ENCODE data around the gene TXNRD2.

TXNRD2 gene

DNA sequence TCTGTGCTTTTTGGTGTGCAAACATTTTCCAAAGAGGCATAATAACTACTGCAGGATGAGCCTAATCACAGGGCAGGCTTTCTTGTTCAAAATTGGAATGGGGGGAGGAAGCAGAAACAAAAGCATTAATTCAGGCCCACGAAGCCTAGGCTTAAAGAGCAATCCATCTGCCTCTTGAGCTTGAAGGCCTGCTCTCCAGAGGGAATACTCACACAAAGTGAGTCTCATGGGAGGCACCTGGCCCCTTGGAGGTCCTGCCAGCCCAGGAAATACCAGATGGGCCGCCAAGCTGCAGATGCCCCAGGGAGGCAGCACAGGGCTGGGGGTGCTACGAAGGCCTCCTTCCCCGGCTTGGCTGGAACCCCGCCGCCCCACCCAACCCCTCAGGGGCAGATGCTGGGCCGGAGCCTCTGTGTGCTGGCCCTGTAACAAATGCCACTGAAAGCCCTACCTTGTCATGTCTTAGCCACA lies 39.3 kb downstream of the TXNRD2 start:
- no peak for DNase-seq

DNA sequence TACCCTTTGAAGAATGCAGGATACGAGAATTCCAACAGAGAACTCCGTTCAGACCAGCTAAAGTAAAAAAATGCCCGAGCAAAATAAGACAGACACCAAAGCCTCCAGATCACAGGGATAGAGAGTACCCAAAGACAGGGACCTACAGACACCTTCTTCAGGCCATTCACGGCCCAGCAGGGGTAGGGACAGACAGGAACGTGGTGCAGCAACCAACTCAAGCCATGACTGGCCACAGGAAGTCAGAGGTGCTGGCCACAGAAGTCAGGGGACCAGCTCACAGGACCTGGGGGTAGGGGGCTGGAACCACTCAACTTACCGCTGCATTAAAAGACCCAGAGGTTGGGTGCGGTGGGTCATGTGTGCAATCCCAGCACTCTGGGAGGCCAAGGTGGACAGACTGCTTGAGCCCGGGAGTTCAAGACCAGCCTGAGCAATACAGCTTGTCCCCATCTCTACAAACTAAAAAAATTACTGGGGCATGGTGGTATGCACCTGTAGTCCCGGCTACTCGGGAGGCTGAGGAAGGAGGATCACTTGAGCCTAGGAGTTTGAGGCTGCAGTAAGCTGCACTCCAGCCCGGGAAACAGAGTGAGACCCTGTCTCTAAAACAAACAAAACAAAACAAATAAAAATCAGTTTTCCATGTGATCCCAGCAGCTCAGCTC lies 39.9 kb downstream of the TXNRD2 start:
- DNase-seq: no peak

DNA sequence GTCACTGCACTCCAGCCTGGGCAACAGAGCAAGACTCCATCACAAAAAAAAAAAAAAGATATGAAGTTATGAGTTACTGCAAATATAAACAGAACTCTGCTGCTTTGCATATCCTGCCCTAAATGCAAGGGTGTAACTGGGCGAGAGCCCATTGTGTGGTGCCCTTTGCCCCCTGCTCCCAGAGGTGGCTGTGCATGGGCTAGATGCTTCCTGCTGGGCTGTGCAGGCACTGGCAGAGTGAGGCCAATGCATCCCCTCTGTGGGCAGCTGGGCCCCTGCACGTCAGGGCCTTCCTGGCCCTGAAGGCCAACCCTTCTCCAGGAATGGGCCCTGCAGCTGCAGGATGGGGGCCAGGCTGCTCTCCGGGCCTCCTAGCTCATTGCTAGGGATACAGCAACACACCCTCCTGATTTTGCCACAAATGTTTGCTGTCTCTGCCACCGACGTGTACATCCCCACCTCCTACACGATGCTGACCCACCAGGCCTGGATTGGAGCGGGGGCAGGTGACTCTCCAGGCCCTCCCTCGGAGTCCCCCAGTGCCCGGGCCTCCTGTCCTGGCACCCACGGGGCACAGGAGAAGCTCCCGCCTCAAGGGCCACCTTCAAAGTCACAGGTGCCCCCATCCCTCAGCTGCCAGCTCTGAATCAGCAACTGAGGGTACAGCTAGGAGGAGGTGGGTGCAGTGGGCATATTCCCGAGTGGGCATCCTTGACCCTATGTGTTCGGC lies 40.7 kb downstream of the TXNRD2 start:
- no peak for DNase-seq

DNA sequence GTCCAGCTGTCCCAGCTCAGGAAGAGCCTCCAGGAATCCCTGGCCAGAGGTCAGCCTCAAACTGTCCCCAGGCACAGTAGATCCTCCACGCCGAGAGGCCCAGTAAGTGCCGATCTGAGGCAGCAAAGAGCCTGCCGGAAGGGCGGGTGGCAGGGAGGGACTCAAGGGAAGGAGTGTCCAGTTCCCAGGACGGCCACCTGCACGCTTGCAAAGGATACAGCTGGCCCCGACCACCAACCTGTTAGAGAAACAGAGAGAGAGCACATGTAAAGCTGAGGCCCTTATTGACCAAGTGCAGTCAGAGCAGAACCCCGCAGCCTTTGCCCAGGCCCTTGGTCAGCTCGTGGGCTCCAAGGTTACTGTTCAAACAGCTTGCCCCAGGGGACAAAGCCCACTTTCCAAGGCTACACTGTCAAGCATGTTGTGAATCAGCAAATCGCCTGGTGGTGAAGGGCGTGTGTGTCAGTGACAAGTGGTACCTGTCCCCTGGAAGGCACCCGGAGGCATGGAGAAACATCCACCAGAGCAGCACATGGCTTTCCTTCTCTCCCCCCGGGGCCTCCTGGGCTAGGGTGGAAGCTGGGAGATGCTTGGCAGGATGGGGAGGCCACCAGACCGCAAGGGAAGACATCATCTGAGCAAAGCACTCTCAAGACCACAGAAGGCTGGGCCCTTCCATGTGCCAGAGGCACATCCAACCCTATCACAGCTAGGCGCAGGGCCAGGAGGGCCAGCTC lies 42.6 kb downstream of the TXNRD2 start:
- no peak for DNase-seq

DNA sequence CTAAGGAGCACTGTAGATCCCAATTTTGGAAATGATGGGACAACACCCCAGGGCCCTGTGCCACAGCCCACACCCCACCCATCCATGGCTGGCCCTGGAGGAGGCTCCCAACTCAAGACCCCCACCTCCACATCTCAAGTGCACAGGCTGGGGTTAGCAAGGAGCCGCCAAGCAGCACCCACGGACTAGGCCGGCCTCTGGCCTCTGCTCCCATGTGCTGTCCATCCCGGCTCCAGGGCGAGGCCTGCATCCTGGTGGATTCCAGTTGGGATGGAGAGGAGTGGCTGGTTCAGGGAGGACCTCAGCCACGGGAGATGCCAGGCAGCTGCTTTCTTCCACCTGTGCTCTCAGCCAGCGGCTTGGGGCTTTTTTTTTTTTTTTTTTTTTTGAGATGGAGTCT lies 43.5 kb downstream of the TXNRD2 start:
- no peak for DNase-seq

DNA sequence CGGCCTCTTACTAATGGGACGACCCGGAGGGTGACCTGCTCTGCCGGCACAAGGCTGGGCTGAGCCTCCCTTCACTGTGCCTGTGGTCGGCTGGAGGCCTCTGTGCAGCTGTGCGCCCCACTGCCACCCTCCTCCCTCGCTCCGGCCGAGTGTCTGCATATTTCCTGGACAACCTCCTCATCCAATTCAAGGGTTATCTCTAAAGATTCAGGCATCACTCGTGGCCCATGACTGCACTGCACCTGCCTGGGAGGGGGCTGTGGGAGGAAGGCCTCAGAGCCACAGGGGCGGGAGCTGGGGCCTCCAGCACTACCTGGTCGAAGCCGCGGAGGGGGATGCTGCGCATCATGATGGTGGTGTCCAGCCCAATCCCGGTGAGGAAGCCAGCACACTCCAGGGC lies 43.9 kb downstream of the TXNRD2 start:
- no peak for DNase-seq

DNA sequence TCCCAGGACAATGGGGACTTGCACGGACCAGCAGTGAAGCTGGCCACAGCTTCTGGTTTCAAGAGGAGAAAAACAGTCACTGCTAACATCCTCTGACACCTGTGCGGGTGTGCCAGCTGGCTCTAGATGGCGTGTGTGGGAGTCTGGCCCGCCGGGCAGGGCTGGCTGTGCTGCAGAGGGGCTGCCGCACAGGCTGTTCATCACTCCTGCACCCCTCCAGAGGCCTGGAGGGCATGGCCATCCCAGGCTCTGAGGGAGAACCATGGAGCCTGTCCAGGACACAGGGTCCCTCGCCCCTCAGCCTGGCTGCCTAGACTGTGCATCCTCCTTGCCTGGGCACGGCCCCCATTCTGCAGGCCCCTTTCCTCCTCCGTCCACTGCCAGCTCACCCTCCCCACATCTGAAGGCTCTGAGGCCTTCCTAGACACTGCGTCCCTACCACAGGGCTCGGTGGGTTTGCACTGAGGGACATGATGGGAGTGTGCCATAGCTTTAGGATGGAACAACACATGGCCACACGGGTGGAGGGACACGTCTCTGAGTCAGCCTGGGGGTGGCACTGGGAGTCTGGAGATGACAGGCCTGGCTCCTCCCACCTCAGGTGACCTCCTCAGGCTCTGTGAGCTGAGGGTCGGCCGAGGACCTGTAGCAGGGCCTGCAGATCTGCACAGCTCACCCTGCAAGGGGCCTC lies 44.8 kb downstream of the TXNRD2 start:
- DNase-seq: no peak

DNA sequence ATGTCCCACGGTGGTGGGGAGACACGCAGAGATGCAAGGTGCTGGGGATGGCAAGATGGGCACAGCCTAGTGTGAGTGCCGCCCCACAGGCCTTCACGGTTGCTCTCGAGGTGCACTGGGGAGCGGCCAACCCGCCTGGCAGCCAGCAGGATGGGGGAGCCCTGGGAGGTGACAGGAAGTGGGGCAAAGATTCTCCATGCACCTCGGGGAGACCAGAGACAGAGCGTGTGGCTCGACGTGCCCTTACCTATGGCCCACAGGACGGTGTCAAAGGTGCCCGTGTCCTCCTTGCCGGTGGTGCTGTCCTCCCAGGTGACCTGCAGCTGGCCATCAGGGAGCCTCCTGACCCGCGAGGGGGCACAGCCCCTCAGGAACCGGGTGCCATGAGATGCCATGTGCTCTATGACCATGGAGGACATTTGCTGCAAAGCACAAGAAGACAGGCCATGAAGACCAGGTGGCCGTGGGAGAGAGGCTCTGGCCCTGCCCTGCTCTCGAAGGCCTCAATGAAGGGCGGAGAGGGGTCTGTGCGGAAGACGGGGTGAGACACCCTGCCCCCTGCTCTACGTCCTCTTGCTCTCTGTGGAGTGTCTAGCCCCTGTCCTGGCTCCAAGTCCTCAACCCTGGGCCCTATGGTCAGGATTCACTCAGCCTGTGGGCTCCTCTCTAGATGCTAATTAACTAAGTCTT lies 46.3 kb downstream of the TXNRD2 start:
- no peak for DNase-seq

DNA sequence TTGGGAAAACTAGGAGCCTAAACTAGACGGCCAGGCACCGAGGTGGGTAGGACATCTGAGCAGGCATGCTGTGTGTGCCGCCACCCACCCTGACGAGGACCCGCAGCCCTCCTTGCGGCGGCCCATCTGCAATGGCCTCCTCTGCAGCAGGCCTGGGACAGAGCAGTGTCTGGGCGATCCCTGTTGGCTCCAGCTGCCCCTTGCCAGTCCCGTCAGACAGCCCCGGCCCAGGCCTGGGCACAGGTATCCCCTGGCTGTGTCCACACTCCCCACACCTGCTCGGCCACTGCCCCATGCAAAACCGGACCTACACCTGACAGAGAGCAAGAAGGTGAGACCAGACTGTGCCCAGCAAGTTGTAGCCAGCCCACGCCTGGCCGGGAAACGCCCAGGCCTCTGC lies 48.3 kb downstream of the TXNRD2 start:
- DNase-seq: no peak

DNA sequence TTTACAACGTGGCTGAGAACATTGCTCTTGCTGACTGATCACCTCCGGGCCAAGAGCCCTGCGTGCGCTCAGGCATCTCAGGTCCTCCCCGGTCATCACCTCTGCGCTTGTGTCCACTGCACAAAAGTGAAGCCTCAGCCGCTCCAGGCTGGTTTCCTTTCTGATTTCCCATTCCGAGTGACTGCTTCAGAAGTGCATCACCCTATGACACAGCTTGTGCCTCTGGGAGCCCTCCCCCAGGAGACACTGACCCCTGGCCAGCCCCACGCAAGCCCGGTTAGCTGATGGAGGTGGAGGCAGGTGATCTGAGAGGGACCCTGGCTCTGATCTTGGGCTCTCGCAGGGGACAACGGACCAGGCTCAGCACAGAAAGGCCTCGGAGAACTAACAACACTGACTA lies 48.7 kb downstream of the TXNRD2 start:
- DNase-seq: no peak

DNA sequence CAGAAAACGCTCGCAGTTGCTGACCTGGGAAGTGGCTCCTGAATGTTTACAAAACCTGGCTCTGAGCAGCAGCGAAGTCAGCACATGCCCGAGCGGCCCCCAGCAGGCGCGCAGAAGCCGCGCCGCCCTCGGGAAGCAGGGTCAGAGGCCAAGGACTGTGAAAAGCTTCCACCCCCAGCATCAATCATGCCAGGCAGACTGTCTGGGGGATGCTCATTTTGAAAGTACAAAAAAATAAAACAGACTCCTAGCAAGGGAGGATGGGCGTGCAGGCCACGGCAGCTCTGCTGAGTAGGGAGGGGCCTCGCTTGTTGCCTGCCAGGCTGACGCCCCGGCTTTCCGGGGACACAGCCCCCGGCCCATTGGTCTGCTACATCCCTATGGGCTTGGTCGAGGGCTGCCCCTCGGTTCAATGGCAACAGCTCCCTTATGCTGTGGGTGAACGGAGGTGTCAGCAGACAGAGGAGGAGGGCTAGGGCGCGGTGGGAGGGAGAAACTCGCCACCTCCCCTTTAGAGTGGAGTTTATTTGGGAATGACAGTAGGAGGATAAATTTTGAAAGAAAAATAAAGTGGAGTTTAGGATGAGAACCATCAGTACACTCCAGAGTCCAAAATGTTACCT lies 49.2 kb downstream of the TXNRD2 start:
- DNase-seq: peak; percentile 24

DNA sequence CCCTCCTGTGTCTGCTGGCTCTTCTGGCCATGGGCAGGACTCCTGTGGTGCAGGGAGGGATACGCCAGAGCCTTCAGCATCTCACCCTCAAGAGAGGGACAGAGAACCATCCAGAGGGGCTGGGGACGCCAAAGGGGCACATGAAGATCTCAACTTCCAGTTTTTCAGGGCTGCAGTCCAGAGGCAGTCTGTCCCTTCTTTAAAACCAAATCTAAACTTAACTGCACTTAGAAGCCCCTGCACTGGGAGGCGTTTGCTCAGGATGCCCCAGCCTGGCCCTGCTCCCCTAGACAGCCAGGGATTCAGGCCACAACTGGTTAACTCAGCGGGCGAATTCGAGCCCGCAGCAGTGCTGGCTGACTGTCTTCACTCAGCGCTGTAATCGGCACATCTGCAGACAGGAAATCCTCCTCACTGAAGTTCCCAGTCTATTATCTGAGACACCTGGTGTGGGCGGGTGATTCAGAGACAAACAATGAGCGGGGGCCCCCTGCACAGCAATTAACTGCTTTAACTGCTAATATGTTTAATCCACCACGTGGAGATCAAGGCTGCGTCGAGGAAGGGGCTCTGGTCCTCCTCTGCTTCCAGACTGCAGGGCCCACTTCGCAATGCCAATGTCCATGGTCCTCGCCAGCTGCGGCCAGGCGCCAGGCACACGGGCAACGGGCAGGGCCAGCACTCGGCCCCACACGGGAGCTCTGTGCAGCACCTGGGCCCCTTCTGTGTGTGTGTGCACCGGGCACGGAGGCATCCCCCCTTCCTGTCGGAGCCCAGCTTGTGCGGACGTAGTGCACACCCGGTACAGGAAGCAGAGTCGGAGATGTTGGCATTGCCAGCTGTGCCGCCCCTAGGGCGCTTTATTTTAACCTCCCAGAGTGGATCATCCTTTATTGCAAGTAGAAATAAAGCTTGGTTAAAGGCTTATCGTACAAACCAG lies 50.0 kb downstream of the TXNRD2 start:
- peak; percentile 77 for DNase-seq

DNA sequence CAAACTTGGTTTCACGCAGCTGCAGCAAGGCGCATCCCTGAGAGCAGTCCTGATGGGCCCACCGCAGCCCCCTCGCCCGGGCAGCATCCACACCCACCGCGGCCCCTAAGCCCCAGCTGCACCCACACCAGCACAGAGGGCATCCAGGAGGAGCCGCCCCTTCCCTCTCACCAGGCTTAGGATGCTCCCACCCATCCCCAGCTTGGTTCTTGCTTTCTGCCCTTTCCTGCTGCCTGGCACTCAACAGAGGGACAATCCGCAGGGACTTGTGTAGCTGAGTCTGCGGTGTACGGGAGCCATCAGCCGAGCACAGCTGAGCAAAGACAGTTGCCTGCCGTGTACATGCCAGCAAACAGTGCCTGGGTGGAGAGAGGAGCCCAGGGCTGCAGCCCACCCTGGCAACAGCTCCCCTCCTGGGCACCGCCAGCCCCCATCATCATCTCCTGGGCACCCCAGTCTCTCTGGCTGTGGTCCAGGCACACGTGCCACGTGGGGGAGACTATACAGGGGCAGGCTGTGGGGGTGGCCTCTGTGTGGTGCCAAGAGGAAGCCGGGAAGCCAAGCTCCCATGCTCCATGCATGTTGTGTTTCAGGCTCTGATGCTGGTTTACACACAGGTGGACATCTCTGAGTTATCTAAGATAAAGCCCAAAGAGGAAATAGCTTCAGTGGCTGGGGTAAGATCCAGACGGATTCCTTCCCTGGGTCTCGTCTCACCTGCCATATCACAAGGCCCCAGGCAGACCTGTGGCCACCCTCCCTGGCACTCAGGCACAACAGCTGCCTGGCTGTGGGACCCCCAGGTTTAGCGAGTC lies 50.9 kb downstream of the TXNRD2 start:
- DNase-seq: no peak

DNA sequence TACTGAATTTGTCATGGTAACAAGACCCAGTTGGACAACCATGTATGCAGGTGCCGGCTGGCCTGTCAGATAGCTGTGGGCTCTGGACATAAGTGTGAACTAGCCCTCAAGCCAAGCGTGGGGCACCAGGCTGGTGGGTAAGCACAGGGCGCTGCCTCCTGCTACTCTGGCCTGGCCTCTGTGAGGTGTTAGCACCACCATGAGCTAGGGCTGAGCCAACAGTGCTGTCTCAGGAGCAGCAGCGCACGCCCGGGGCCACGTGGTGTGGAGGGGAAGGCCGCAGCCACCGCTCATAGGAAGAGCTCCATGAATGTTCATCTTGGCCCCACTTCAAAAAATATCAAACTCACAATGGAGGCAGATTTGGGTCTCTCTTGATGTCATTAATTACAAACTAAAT lies 51.7 kb downstream of the TXNRD2 start:
- DNase-seq: no peak

DNA sequence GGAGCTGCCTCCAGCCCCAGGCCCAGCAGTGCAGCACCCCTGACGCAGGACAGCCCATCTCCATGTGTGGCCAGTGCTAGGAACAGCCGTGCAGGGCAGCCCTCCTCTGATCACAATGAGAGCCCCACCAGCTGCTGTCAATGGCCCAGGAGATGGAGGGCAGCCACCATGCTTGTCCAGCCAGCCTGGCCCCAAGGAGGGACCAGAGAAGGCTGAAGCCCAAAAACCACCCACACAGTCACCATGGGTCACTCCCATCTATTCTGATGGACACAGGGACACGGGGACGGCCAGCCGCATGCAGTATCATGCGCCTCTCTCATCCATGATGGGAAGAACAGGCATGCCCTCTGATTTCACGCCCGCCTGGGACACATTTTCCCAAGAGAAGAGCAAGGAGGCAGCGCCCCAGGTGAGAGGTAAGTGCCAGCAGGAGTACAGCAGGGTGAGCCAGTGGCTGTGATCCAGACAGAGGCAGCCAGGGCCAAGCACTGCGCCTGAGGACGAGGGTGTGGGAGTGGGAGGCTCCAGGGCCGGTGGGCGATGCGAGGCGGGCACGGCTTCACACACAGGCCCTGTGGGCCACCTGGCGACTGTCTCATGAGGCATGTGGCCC lies 53.4 kb downstream of the TXNRD2 start:
- no peak for DNase-seq

DNA sequence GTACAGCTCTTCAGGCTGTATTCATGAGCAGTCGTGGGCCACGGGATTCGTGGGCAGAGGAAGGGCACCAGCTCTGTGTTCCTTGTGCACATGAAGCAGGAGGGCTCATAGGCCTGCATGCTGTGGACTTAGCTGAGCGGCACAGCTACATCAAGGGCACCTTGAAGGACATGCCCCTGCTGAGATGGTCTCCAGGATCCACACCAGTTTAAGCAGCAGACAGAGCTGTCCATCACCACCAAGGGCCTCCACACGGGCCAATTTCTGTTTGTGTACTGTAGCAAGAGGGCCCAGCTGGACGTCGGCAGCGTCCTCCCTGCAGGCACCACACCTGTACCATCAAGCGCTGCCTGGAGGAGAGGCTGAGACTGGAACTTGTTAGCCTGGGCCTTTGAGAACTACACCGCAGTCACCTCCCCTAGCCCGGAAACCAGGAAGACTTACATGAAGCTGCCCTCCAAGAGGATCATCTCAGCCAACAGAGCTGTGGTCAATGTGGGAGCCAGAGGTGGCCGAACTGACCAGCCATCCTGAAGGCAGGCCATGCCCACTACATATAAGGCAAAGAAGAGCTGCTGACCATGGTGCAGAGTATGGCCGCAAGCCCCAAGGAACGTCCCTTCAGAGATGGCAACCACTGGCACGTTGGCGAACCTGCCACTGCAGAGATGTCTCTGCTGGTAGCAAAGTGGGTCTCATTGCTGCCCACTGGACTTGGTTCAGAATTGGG lies 54.2 kb downstream of the TXNRD2 start:
- DNase-seq: no peak

DNA sequence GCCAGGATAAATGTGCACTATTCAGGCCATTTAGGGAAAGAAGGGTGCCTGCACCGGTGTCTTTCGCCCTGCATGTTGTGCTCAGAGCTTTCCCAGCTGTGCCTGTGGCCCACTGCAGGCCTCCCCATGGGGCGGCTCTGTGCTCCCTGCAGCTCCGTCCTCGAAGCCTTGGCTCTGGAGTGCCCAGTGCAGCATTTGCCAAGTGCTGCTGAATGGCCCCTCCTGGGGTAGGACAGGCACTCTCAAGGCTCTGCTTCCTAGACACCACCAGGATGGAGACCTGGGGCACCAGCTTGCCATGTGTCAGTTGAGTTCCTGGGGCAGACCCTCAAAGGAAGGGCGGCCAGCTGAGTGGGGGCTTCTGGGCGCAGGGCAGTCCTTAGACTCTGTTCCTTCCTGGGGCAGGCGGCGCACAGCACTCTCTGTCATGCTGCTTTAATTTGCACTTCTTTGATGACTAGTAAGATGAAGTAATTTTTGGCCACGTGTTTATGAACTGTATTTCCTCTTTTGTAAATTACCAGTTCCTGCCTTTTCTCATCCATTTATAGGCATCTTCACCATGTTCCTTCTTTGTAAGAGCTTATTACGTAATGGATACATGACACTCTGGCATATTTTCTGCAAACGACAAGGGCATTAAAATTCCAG lies 54.9 kb downstream of the TXNRD2 start:
- peak; percentile 39 for DNase-seq

DNA sequence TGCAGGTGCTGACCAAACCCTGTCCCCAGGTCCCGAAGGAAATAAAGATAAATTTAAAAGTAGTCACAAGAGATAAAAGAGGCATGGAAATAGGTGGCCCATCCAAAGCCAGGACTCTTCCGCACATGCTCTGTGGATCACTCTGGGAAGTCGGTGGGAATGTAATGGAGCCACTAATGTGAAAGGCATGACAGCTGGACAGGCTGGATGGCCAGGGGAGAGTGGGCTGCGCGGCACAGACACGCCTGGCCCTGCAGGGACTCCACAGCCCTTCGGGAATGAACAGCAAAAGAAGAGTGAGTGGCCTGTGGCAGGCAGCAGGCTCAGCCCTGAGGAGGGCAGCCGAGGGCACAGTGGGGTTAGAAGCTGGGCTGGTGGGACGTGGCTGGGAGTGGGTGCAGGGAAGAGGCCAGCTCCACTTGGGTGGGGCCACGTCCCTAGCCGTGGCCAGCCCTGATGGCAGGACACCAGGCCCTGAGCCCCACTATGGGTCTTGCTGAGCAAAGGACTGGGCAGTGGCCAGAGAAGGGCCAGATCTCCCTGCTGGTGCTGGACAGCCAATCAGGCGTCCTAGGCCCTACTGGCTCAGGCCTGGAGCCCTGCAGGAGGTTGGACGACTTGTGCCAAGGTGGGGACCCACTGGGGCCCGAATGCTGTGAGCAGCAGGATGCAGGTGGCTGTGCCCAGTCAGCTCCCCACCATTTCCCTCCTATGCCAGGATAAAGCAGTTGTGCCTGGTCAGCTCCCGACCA lies 55.6 kb downstream of the TXNRD2 start:
- DNase-seq: no peak

Data from CD4-positive, alpha-beta T cell treated with Interferon gamma for 1 hour (primary cell).